Measurements from ENCODE around the gene TTLL13. TPM values are rescaled to one million over a fixed set of nuclear protein-coding genes. Genes with fewer than 3 reads are reported as not detected.
"Not testable (repeated sequence)": the region's sequence is repeated elsewhere in the genome, so short reads cannot be mapped to it uniquely, and the experiment has no call there.

The TTLL13 gene
- total RNA-seq, 1 experiment from 2014 or later, result not detected

- Histone ChIP-seq H3K9me3 (ENCODE audit: low read depth, low read length, poor library complexity, severe bottlenecking) (no peaks in the 10 kb centered on the region), H3K36me3 (ENCODE audit: insufficient read depth, low read length, poor library complexity, severe bottlenecking) (no peaks in the 10 kb centered on the region), H3K4me3 (ENCODE audit: low read depth, low read length, poor library complexity, severe bottlenecking) (no peak overlapping the region), H3K27ac (ENCODE audit: low read depth, low read length, poor library complexity, severe bottlenecking) (no peak overlapping the region), H3K27me3 (replicated peaks; ENCODE audit: insufficient read depth, low read depth, low read length, poor library complexity) (no peaks in the 10 kb centered on the region), H3K4me1 (ENCODE audit: insufficient read depth, low read length, poor library complexity, severe bottlenecking) (no peaks in the 10 kb centered on the region)
- ChIA-PET CTCF (no interaction called here), POLR2A (ENCODE audit: low non-redundant PET) (no interaction called here)
- DNase-seq (ENCODE audit: low spot score), result no peak
- intact Hi-C loops (cut with micrococcal nuclease; ENCODE audit: unreplicated experiment), result no loop called here
- no peak for TF ChIP-seq CTCF (conservative IDR thresholded peaks at IDR 0.05; ENCODE audit: low read depth, low read length)
- TF ChIP-seq EZH2 (IDR thresholded peaks at IDR 0.05; ENCODE audit: borderline replicate concordance, low read depth, low read length, poor library complexity, severe bottlenecking), result no peak
- no TSS peak for BruUV-seq (replicated peaks)
These were observed 8.4 kb downstream of the TTLL13 start for GRCh38 chr15:90257776-90258175.

- H3K9me3 ChIP-seq (ENCODE audit: low read depth, low read length, poor library complexity, severe bottlenecking), result no peaks in the 10 kb centered on the region
- ChIA-PET POLR2A (ENCODE audit: low non-redundant PET) (no interaction called here), CTCF (no interaction called here)
- BruUV-seq (replicated peaks), result no TSS peak
- no peaks in the 10 kb centered on the region for H3K4me1 ChIP-seq (ENCODE audit: insufficient read depth, low read length, poor library complexity, severe bottlenecking)
- H3K27me3 ChIP-seq (replicated peaks; ENCODE audit: insufficient read depth, low read depth, low read length, poor library complexity), result no peaks in the 10 kb centered on the region
- no peak overlapping the region for H3K27ac ChIP-seq (ENCODE audit: low read depth, low read length, poor library complexity, severe bottlenecking)
- TF ChIP-seq CTCF (conservative IDR thresholded peaks at IDR 0.05; ENCODE audit: low read depth, low read length) (no peak), EZH2 (IDR thresholded peaks at IDR 0.05; ENCODE audit: borderline replicate concordance, low read depth, low read length, poor library complexity, severe bottlenecking) (no peak)
- H3K36me3 ChIP-seq (ENCODE audit: insufficient read depth, low read length, poor library complexity, severe bottlenecking), result no peaks in the 10 kb centered on the region
- no peak overlapping the region for H3K4me3 ChIP-seq (ENCODE audit: low read depth, low read length, poor library complexity, severe bottlenecking)
- DNase-seq (ENCODE audit: low spot score), result no peak
- intact Hi-C loops (cut with micrococcal nuclease; ENCODE audit: unreplicated experiment), result no loop called here
These were observed 10.2 kb downstream of the TTLL13 start for GRCh38 chr15:90259524-90259923.

- H3K27me3 ChIP-seq (replicated peaks; ENCODE audit: insufficient read depth, low read depth, low read length, poor library complexity); intact Hi-C loops (cut with micrococcal nuclease; ENCODE audit: unreplicated experiment); BruUV-seq (replicated peaks); H3K4me1 ChIP-seq (ENCODE audit: insufficient read depth, low read length, poor library complexity, severe bottlenecking); H3K36me3 ChIP-seq (ENCODE audit: insufficient read depth, low read length, poor library complexity, severe bottlenecking); H3K4me3 ChIP-seq (ENCODE audit: low read depth, low read length, poor library complexity, severe bottlenecking); POLR2A ChIA-PET (ENCODE audit: low non-redundant PET); H3K9me3 ChIP-seq (ENCODE audit: low read depth, low read length, poor library complexity, severe bottlenecking); H3K27ac ChIP-seq (ENCODE audit: low read depth, low read length, poor library complexity, severe bottlenecking); CTCF ChIA-PET; DNase-seq (ENCODE audit: low spot score): not testable (repeated sequence)
These were observed 11.4 kb downstream of the TTLL13 start for GRCh38 chr15:90260731-90261130.

GRCh38 chr15:90261811-90262210, 12.5 kb downstream of the TTLL13 start:
- no peak overlapping the region for H3K27ac ChIP-seq (ENCODE audit: low read depth, low read length, poor library complexity, severe bottlenecking)
- no peaks in the 10 kb centered on the region for H3K9me3 ChIP-seq (ENCODE audit: low read depth, low read length, poor library complexity, severe bottlenecking)
- H3K4me3 ChIP-seq (ENCODE audit: low read depth, low read length, poor library complexity, severe bottlenecking), result no peak overlapping the region
- no TSS peak for BruUV-seq (replicated peaks)
- H3K4me1 ChIP-seq (ENCODE audit: insufficient read depth, low read length, poor library complexity, severe bottlenecking), result peaks cover 4% of the 10 kb centered on the region
- TF ChIP-seq EZH2 (IDR thresholded peaks at IDR 0.05; ENCODE audit: borderline replicate concordance, low read depth, low read length, poor library complexity, severe bottlenecking) (no peak), CTCF (conservative IDR thresholded peaks at IDR 0.05; ENCODE audit: low read depth, low read length) (no peak)
- no peak for DNase-seq (ENCODE audit: low spot score)
- no peaks in the 10 kb centered on the region for H3K27me3 ChIP-seq (replicated peaks; ENCODE audit: insufficient read depth, low read depth, low read length, poor library complexity)
- no peaks in the 10 kb centered on the region for H3K36me3 ChIP-seq (ENCODE audit: insufficient read depth, low read length, poor library complexity, severe bottlenecking)
- ChIA-PET POLR2A (ENCODE audit: low non-redundant PET) (interaction anchor here (0.6 kb wide), 1 partner anchor 20 kb away, joined by 6 read pairs; no protein-coding TSS in a partner anchor), CTCF (no interaction called here)
- intact Hi-C loops (cut with micrococcal nuclease; ENCODE audit: unreplicated experiment), result no loop called here
